Panc1 (cell line): ENCODE results near the gene RCL1. TPM values are rescaled to one million over a fixed set of nuclear protein-coding genes. Genes with fewer than 3 reads are reported as not detected.

ENCODE experiments used
- ATAC-seq: fragments of 200-7000 bp; cut with Tn5 transposase; 2 replicates; pipeline ENCODE4 v1.9.1; 2020; ENCODE audit warnings: mild to moderate bottlenecking, moderate library complexity
- BruUV-seq: library from RNA; stranded (reverse); fragments of 400-500 nt; replicated peaks from 2 replicates; lab custom pipeline; 2021; lab: Mats Ljungman, UMichigan
- CTCF ChIA-PET: fragments of 300-600 bp; sonication (Branson Sonifier 250); formaldehyde crosslinking; loops from one replicate; lab custom pipeline; 2022; ENCODE audit warnings: antibody characterized with exemption; lab: Charles Lee
- POLR2A ChIA-PET: fragments of 300-600 bp; sonication (Branson Sonifier 250); formaldehyde crosslinking; loops from one replicate; lab custom pipeline; 2022; ENCODE audit warnings: antibody characterized with exemption; lab: Charles Lee
- DNase-seq: peaks from one replicate; pipeline ENCODE4 v3.0.0-alpha.2; 2010; ENCODE audit warnings: low read depth, low spot score
- H3K27ac ChIP-seq: 2 replicates; pipeline ENCODE4 v1.5.1; 2011; ENCODE audit warnings: mild to moderate bottlenecking, low read length, inconsistent platforms
- H3K27me3 ChIP-seq: fragments of 200-500 bp; sonication (Bioruptor generic); 2 replicates; pipeline ENCODE4 v1.6.0; 2014; ENCODE audit warnings: low read length, inconsistent platforms; ENCODE audit not compliant: control insufficient read depth, insufficient read depth
- H3K36me3 ChIP-seq: fragments of 200-500 bp; sonication (Bioruptor generic); 2 replicates; pipeline ENCODE4 v1.5.1; 2014; ENCODE audit warnings: inconsistent platforms, mild to moderate bottlenecking, low read length, moderate library complexity; ENCODE audit not compliant: control insufficient read depth, insufficient read depth
- H3K4me1 ChIP-seq: 2 replicates; pipeline ENCODE4 v1.5.1; 2011; ENCODE audit warnings: inconsistent platforms, mild to moderate bottlenecking, low read length, moderate library complexity; ENCODE audit not compliant: control insufficient read depth, insufficient read depth
- H3K4me3 ChIP-seq, 2 experiments: 2 replicates each; pipeline ENCODE4 v1.5.1; 2011 to 2012; ENCODE audit warnings: low read depth in 2 of 2, low read length in 2 of 2, mild to moderate bottlenecking in 2 of 2, inconsistent platforms in 1 of 2, moderate library complexity in 1 of 2
- H3K9me3 ChIP-seq: fragments of 200-500 bp; sonication (Bioruptor generic); 2 replicates; pipeline ENCODE4 v1.5.1; 2014; ENCODE audit warnings: low read depth, mild to moderate bottlenecking, inconsistent platforms, low read length, moderate library complexity; ENCODE audit not compliant: control insufficient read depth, insufficient read depth
- CTCF ChIP-seq: fragments of 450-650 bp; IDR thresholded peaks from 2 replicates; pipeline ENCODE4 v1.5.1; 2017; ENCODE audit warnings: mild to moderate bottlenecking
- POLR2AphosphoS5 ChIP-seq: IDR thresholded peaks from 2 replicates; pipeline ENCODE4 v1.6.1; 2012; ENCODE audit warnings: mild to moderate bottlenecking, low read depth, low read length, moderate library complexity
- REST ChIP-seq, 2 experiments: IDR thresholded peaks; 2 replicates each; pipeline ENCODE4 v1.6.1; 2011 to 2012; ENCODE audit warnings: low read depth in 2 of 2, control low read depth in 1 of 2, low read length in 1 of 2, mild to moderate bottlenecking in 1 of 2, moderate library complexity in 1 of 2; ENCODE audit not compliant: insufficient read depth in 1 of 2
- SIN3A ChIP-seq: IDR thresholded peaks from 2 replicates; pipeline ENCODE4 v1.6.1; 2012; ENCODE audit warnings: low read depth, mild to moderate bottlenecking, low read length, moderate library complexity, borderline replicate concordance; ENCODE audit not compliant: insufficient read depth
- in situ Hi-C: cut with HindIII; loops from 2 replicates; pipeline ENCODE4 v1.10.0; 2016; ENCODE audit warnings: low sequenced_read_pairs, low pct_unique_long_range_greater_than_20kb
- intact Hi-C: fragments of 100-400 bp; cut with micrococcal nuclease; formaldehyde crosslinking; loops from one replicate; pipeline ENCODE4 v1.10.0; 2022; ENCODE audit not compliant: unreplicated experiment
- total RNA-seq: library from RNA; stranded (reverse); gene quantifications from one replicate; pipeline ENCODE4 v1.2.1, GENCODE V29; 2021; ENCODE audit not compliant: unreplicated experiment

Gene RCL1
- total RNA-seq, 1 experiment from 2014 or later, result 11.2 TPM

- Histone ChIP-seq H3K27me3 (no peaks in the 10 kb centered on the region), H3K4me1 (peaks cover 2% of the 10 kb centered on the region; the same call in 1 of the 2 replicates), H3K4me3 (no peak overlapping the region), H3K36me3 (no peaks in the 10 kb centered on the region; the same call in 1 of the 2 replicates), H3K27ac (no peak overlapping the region), H3K9me3 (no peaks in the 10 kb centered on the region)
- in situ Hi-C loops (no loop called here), intact Hi-C loops (no loop called here)
- CTCF ChIA-PET, result no interaction called here
- no TSS peak for BruUV-seq
- no peak for DNase-seq
- no peak for ATAC-seq
- no peak for TF ChIP-seq SIN3A
- no peak for TF ChIP-seq POLR2AphosphoS5
- no peak for TF ChIP-seq REST (IDR thresholded peaks at IDR 0.05; ENCODE audit: insufficient read depth in 1 of 2, low read depth in 2 of 2, low read length in 1 of 2)
- POLR2A ChIA-PET, result no interaction called here
Measured at GRCh38 chr9:4797854-4798150, 5.1 kb downstream of the RCL1 start.

GRCh38 chr9:4798281-4799032, 5.7 kb downstream of the RCL1 start:
- TF ChIP-seq REST (IDR thresholded peaks at IDR 0.05; ENCODE audit: insufficient read depth in 1 of 2, low read depth in 2 of 2, low read length in 1 of 2) (no peak), SIN3A (no peak), CTCF (no peak)
- DNase-seq (no peak), ATAC-seq (no peak)
- in situ Hi-C loops (no loop called here), intact Hi-C loops (no loop called here)
- ChIA-PET POLR2A (no interaction called here), CTCF (no interaction called here)
- Histone ChIP-seq H3K9me3 (no peaks in the 10 kb centered on the region), H3K27ac (no peak overlapping the region), H3K4me3 (no peak overlapping the region), H3K4me1 (peaks cover 2% of the 10 kb centered on the region; the same call in 1 of the 2 replicates), H3K36me3 (no peaks in the 10 kb centered on the region; the same call in 1 of the 2 replicates), H3K27me3 (no peaks in the 10 kb centered on the region)
- BruUV-seq, result no TSS peak
